ACHN (cell line): ENCODE data around the gene SLC12A3.

ENCODE experiments used
- DNase-seq: peaks from one replicate; pipeline ENCODE4 v3.0.0-alpha.2; 2015
- in situ Hi-C: cut with HindIII; loops from 2 replicates; pipeline ENCODE4 v1.10.0; 2017; ENCODE audit warnings: low sequenced_read_pairs, low pct_ligation_motif_present, low pct_unique_long_range_greater_than_20kb

The SLC12A3 gene

GRCh38 chr16:56910654-56911539, 45.9 kb downstream of the SLC12A3 start:
- no peak for DNase-seq
- in situ Hi-C loops, result no loop called here

- in situ Hi-C loops, result no loop called here
- peak; percentile 63 for DNase-seq
These were observed 47.0 kb downstream of the SLC12A3 start for GRCh38 chr16:56911771-56912571.

GRCh38 chr16:56912746-56913708, 48.0 kb downstream of the SLC12A3 start:
- in situ Hi-C loops, result no loop called here
- no peak for DNase-seq

- no peak for DNase-seq
- in situ Hi-C loops, result no loop called here
These were observed 49.9 kb downstream of the SLC12A3 start for GRCh38 chr16:56914896-56915295.

GRCh38 chr16:56915336-56916119, 50.5 kb downstream of the SLC12A3 start:
- no peak for DNase-seq
- in situ Hi-C loops, result no loop called here

GRCh38 chr16:56916571-56917403, 51.8 kb downstream of the SLC12A3 start:
- in situ Hi-C loops, result no loop called here
- DNase-seq, result no peak

- in situ Hi-C loops, result no loop called here
- no peak for DNase-seq
These were observed 53.5 kb downstream of the SLC12A3 start for GRCh38 chr16:56918467-56919012.

- DNase-seq, result no peak
- in situ Hi-C loops, result no loop called here
These were observed 54.2 kb downstream of the SLC12A3 start for GRCh38 chr16:56919099-56919800.

GRCh38 chr16:56921571-56921970, 56.6 kb downstream of the SLC12A3 start:
- DNase-seq, result no peak
- in situ Hi-C loops, result no loop called here

GRCh38 chr16:56923481-56924091, 58.6 kb downstream of the SLC12A3 start:
- in situ Hi-C loops, result no loop called here

GRCh38 chr16:56927471-56927870, 62.5 kb downstream of the SLC12A3 start:
- in situ Hi-C loops, result no loop called here

More at GRCh38 chr16:56923481-56924091, 58.6 kb downstream of the SLC12A3 start:
- DNase-seq, result no peak

GRCh38 chr16:56929639-56930038, 64.6 kb downstream of the SLC12A3 start:
- in situ Hi-C loops, result no loop called here
- DNase-seq, result no peak

More at GRCh38 chr16:56927471-56927870, 62.5 kb downstream of the SLC12A3 start:
- DNase-seq, result no peak

GRCh38 chr16:56930486-56931270, 65.7 kb downstream of the SLC12A3 start:
- DNase-seq, result no peak
- in situ Hi-C loops, result no loop called here

GRCh38 chr16:56931271-56931891, 66.4 kb downstream of the SLC12A3 start:
- DNase-seq, result no peak
- in situ Hi-C loops, result no loop called here
